AG08395 (cell line): ENCODE data around the gene MAOB.
"Not testable (repeated sequence)": the region's sequence is repeated elsewhere in the genome, so short reads cannot be mapped to it uniquely, and the experiment has no call there.

Source experiments
- DNase-seq: peaks from one replicate; pipeline ENCODE4 v3.0.0; 2012; ENCODE audit warnings: mixed read lengths, low spot score

Gene MAOB

DNA sequence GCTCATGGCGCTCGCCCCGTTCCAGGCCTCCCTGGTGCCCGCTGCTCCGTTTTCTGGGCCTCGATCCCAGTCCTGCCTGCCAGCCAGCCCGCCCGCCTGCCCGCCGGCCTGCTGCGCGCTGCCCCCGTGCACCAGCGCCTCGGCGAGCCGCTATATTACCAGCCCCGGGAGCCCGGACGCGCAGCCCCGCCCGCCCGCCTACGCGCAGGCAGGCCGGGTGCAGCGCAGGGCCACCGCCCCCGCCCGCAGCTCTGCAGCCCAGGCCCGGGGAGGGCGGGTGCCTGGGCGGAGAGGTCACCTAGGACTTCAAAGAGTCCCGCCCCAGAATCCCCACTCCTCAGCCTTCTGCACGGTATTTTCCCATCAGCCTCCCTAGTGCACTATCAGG, at the start of gene MAOB:
MAOB (minus strand) TSS at position 157 of the 388 bp plus-strand sequence; CDS start at position 6, 151 bp downstream.
- DNase-seq, result no peak

DNA sequence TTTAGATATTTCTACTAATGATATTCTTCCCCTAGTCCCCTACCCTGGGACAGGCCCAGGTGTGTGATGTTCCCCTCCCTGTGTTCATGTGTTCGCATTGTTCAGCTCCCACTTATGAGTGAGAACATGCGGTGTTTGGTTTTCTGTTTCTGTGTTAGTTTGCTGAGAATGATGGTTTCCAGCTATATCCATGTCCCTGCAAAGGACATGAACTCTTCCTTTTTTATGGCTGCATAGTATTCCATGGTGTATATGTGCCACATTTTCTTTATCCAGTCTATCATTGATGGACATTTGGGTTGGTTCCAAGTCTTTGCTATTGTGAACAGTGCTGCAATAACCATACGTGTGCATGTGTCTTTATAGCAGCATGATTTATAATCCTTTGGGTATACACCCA, 39.8 kb upstream of the MAOB start:
- not testable (repeated sequence) for DNase-seq

DNA sequence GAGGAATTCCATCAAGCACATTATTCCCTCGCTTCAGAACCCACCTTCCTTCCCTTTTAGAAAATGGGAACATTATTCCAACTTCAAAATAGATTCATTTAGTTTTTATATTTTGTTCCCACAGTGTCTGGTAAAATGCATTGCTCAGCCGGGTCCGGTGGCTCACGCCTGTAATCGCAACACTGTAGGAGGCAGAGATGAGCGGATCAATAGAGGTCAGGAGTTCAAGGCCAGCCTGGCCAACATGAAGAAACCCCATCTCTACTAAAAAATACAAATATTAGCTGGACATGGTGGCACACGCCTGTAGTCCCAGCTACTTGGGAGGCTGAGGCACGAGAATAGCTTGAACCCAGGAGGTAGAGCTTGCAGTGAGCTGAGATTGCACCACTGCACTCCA, 28.5 kb upstream of the MAOB start:
- not testable (repeated sequence) for DNase-seq

DNA sequence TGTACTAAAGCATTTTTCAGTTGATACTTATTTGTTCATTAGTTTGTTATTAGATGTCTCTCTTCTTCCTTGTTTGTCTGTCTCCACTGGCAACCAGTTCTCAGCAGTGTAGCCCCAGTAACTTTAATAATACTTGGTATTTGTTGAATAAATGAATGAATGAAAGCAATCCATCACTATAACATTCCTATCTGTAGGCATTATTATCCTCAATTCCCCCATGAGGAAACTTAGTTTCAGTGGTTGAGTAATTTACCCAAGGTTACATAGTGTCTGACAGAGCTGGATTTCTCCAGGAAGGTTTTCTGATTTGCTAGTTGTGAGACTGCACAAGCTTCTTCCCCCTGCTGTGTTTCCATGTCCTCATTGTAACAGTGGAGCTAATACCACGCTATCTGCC, 27.8 kb upstream of the MAOB start:
- no peak for DNase-seq

DNA sequence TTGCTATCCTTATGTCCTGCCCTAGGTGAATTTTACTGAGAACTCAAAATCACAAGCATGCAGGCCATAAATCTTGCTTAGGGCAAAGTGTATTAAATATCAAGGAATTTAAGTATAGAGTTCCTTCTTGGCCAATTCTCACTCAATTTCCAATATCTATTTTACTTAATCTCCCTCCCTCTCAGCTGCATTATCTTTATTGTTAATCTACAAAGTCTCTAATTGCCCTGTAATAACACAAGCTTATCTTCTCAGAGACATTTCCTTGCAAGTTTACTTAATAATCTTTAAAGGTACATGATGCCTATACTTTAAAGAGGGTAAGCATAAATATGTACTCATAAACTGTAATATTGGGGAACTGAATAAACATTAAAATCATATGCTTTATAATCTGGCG, 26.9 kb upstream of the MAOB start:
- no peak for DNase-seq

DNA sequence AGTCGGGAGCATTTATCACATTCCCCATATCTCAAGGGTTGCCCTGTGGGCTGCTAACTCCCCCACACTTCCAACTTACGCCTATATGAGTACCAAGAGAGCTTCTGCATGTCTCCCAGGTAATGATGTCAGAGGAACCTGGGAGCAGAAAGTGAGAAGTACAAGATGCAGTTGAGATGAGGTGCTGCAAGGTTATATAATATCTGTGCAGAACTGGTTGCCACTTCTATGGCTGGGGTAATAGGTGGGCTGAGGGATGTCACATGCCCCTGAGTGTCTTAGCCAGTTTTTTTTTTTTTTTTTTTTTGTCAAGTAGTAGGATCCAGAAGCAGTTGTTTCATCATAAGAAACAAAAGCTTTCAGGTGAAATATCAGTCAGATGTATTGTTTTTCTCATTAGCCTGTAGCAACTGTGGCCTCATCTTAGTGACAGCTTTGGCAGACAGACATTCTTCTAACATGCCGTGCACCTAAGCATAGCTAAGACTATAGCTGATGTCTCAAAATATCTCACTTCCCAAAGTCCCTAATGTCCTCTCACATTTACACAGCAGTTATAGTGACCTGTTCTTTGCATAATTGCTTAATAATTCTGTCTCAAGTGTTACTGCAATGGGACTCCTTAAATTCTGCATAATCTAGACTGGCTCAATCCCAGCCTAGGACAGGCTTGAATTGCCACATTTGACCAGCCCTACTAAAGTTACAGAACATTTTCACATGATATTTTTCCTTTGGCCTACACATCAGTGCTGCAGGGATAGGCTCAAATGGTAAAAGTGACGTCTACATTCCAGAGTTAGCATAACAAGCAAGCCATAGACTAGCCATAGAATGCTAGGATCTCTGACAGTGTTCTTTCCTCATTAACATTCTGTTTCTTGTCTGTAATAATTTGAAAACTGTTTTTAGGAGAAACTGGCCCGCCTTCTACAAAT, 17.9 kb upstream of the MAOB start:
- DNase-seq, result no peak

DNA sequence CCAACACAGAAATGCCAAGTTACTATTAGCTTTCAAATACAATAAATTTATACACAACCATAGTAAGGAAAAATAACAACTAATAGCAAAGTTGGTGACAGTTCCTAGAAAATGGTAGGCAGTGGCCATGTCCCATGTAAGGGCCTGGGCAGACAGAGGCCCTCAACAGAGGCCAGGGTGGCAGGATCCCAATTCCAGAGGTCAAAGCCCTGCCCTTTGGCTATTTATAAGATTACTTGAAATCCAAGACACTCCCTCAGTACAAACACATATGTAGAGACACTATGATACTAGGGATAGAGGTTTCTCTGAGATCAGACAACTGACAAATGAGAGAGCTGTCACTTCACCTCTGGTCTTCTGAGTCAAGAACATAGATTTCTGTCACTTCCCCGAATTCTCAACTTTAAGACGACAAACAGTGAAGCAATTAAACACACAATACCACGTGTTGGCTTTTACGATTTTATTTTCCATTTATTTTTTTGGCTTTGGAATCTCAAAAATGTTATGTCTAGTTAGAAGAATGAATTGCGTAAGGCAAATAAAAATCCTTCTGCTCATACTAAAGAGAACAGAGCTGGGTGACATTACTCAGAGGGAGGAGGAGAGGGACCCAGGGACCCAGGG, 16.3 kb upstream of the MAOB start:
- DNase-seq, result no peak

DNA sequence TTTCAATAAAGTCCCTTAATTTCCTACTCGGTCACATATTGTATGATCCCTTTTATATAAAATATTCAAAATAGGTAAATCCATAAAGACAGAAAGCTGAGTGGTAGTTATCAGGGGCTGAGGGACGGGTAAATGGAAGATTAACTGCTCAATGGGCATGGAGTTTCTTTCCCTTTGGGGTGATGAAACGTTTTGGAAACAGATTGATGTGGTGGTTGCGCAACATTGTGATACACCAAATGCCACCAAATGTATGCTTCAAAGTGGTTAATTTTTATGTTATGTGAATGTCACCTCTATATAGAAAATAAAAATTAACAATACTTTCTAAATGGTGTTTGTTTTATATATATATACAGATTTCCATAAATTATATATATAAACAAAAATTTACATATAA, 15.0 kb upstream of the MAOB start:
- DNase-seq, result no peak

DNA sequence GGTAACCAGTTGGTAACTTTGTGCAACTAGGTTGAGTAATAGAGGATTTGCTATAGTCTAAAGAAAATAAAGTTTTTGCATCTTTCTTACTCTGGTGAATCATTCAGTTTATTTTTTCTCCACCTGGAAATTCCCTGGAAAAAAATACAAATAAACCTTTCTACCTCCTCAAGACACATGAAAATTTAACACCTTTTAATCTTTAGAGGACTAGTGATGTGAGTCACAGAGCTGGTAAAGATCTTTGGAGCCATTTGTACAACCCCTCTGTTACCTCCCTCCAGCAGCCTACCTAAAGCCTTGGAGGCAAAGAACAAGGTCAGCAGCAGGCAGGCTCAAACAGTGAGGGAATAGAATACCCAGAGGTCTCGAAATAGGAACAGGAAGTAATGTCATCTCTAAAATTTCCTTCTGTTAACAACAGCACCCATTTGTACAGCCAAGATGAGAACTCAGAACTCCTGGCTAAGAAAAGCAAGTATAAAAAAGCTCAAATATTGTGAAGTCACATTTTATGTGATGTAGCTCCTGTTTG, 10.2 kb upstream of the MAOB start:
- no peak for DNase-seq

DNA sequence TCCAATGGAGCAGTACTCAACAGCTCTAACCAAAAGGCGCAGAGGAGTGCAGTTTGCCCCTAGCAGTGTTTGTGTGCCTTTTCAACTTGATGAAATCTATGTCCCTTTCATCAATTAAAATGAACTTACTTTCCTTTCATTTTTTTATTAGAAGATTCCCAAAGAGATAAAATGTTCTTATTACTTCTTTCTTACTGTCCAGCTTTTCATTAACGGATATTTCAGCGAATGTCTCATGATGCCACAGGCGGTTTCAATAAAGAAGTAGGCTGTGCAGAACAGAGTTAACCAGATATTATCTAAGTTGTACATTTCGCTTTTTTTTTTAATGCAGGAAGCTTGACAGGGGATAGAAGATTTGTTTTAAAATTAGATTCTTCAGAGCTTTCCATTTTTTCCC, 3.4 kb upstream of the MAOB start:
- no peak for DNase-seq

DNA sequence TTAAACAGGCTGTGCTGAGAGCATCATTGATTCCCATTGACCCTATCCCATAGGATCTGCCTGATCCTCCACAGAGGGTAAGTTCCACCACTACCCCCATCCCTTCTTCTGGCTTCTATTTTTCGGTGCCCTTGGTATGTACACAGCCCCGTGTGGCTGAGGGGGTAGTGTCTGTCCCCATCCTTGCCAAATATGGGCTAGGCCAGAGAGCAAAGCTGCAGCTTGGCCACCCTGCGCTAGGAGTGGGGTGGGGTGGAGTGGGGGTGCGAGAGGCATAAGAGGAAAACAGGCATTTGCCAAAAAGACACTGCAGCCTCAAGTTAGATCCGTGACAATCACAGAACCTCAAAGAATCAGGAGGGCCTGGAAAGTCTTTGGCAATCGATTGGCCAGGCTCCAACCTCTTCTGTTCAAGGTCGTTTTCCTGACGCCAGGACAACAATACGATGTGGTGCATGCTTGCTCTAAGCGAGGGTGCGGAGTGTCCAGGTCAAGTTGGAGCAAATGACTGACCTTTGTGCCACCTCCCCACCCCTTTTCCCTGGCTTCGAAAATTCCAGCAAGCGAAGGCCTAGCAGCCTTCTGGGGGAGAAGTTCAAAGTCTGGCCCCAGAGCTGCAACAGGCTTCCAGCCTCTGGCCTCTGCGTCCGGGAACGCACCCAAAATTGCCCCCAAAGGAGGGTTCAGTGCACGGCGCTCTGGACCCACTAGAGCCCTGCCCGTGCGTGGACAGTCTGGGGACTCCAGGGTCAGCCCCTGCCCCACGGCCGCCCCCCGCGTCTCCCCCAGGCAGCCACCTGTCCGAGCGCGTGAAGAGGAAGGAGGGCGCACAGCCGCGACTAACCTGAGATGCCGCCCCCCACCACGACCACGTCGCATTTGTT, 598 bp downstream of the MAOB start:
- DNase-seq, result no peak

DNA sequence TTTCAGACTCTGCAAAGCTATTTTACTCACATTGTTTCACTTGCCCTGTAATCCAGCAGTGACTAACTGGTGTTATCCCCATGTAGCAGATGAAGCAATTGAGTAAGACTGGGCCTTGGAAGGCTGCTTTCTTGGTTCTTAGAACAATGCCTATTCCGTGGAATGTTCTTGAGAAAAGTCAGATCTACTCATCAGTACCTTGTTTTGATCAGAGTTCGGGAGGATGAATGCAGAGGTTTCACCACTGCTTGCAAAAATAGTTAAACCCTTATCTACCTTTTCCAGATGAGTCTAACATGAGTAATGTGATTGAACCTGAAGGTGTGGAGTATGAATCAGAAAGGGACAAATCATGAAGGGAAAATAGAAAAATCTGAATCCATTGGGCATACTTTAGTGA, 1.8 kb downstream of the MAOB start:
- no peak for DNase-seq

DNA sequence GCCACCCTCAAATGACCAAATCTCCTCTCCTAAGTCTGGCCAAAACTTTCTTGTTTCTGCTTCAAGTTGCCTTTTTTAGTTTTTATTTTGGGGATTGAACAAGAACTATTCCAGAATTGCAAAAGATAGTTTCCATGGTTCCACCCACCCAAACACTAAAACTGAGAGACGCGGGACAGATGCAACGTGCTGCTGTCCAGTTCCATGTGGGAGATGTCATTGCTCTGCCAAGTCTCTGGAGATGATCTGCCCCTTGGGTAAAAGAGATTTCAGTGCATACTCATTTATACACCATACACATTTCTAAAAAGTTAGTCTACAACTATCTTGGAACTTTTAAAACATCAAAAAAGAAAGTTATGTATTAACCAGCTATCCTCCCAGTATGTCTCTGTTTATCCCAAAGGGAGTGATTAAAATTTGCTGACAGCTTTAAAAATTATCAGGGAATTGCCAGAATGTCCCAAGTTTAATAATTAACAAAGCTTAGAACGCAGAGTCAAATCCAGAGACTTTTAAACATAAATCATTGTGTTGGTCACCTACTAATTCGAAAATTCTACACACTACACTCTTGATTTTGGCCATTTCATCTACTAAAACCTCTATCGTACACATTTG, 3.2 kb downstream of the MAOB start:
- DNase-seq, result no peak

DNA sequence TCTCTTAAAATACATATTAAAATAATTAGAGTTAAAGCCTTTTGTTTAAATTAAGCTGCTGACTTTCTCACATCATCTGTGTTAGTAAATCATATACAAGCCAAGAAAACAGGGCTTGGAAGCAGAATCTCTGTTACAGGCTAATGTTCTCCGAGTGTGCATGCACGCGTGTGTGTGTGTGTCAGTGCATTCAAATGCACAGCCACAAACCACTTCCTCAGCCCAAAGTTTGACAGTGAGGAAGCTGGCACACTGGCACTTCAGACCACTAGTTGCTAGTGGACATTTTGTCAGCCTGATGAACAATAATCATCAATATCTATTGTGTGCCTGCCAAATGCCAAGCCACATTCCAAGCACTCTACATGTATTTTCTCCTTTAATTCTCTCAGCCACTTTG, 5.6 kb downstream of the MAOB start:
- no peak for DNase-seq

DNA sequence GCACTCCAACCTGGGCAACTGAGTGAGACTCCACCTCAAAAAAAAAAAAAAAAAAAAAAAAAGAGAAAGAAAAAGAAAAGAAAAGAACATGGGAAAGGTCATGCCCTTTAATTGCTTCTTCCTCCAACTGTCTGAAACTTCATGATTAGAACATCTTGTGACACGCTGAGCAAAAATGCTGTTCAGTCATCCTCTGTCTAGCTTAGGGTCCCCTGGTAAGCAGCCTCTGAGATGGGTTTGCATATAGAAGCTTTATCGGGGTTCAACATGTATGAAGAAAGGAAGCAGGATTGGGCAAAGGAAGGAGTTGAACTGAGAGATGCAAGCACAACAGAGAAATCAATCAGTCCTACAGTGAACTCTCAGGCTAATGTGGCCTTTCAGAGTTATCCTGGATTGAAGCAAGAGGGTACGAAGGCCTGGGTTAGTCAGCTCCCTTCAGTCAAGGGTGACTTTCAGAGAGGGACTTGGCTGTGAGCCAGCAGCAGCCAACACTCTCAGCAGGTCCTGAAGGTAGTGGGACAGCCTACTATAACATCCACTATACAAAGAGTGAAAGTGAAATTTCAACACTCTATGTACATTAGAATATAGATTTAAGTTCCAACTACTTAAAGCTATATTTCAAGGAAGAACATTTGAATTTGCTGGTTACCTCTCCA, 11.4 kb downstream of the MAOB start:
- no peak for DNase-seq

DNA sequence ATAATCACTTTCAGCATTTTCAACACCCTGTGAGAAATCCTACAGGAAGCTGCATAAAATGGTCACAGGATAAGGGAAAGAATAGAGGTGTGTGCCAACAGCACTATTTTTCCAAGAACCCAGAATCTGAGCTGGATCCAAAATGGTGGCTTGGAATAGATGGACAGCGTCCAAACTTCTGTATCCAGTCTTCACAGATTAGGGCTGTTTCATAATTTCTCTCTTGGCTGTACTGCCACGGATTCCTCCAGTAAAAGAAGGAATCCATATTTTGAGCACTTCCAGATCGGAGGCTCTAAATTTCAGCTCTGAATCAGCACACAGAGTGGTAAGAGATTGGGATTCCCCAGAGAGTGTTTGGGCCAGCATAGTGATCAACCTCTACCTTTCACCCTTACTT, 12.2 kb downstream of the MAOB start:
- no peak for DNase-seq

DNA sequence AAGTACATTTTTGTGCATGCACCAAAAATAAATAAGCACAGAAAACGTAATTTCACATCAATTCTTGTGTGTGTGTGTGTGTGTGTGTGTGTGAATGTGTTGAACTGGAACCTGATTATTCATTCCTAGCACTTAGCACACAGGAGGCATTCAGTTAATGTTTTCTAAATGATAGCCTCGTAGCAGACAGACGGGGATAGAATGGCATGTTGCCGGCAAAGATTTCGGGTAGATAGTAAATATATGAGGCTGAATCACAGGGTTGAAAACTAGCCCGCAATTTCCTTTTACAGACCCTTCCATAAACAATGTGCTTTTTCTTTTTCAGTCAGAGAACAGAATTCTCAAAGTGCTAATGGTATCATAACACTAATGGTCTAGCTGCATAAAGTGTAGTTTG, 13.5 kb downstream of the MAOB start:
- no peak for DNase-seq

DNA sequence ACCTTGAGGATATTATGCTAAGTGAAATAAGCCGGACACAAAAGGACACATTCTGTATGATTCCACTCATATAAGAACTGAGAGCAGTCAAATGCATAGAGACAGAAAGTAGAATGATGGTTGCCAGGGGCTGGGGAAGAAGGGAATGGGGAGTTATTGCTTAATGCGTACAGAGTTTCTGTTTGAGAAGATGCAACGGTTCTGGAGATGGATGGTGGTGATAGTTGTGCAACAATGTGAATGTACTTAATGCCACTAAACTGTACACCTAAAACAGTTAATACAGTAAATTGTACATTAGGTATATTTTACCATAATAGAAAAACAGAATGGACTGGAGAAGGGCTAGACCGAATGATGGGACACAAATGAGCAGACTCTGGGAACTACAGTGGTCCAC, 15.8 kb downstream of the MAOB start:
- no peak for DNase-seq

DNA sequence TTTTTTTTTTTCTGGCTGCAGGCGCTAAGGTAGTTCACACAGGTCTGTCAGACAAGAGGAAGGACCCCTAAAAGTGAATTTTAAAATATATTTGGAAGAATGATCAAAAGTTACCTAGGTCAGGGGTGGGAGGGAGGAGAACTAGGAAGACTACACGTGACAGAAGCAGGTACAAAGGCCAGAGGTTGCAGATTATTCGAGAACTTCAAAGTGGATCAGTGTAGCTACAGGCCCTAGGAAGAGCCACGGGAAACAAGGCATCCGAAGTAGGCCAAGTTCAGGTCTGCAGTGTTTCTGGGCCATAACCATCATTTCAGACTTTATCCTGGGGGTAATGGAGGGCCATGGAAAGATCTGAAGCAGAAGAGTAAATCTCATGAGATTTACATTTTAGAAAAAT, 16.5 kb downstream of the MAOB start:
- no peak for DNase-seq

DNA sequence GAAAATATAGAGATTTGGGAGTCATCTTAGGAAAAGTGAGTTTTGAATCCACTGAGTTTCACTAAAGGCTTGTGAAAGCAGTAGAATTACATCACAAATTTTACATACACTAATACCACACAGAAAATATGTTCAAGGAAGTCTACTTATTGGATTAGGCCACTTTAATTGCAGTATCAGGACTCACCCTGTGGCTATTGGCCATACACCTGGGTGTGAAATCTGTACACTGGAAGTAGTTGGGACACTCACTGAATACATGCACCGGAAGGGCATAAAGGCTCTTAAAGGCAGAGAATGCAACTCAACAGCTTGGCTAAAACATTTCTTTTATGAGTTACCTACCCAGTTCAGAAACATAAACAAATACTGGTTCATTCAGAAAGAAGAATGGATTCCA, 19.8 kb downstream of the MAOB start:
- no peak for DNase-seq

DNA sequence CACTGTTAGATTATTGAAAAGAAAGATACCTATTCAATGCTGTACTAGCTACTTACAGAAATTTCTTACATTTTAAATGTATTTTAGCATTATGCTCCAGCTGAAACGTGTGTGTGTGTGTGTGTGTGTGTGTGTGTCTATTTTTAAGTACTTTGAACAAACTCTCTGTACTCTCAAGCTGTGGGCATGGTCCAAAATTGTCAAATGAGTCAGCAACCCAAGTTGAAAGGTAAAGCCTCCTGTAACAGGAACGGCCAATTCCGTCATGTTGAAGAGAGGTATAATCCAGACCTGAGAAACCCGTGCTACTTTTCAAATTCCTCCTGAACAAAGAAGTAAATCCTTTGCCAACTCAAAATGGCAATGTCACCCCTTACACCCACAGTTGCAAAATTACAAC, 20.5 kb downstream of the MAOB start:
- DNase-seq, result no peak
